Ovary (tissue), 9 donors: ENCODE results near the gene CSTPP1. TPM values are rescaled to one million over a fixed set of nuclear protein-coding genes. Genes with fewer than 3 reads are reported as not detected.

Experiments used
- DNase-seq, 5 donors: peaks; one replicate each; pipeline ENCODE4 v3.0.0-alpha.2; 2019 to 2020
- H3K27ac ChIP-seq, 2 donors: fragments of 200-600 bp; one replicate each; pipeline versions ENCODE4 v1.5.1 to v1.8.0; 2019 to 2022
- H3K27me3 ChIP-seq: fragments of 200-600 bp; one replicate; pipeline ENCODE4 v1.8.0; 2022
- H3K36me3 ChIP-seq: fragments of 200-600 bp; sonication (generic); one replicate; pipeline ENCODE4 v1.5.1; 2019
- H3K4me1 ChIP-seq: one replicate; pipeline ENCODE4 v1.8.1; 2013; ENCODE audit warnings: mild to moderate bottlenecking, moderate library complexity; ENCODE audit not compliant: insufficient read depth
- H3K4me3 ChIP-seq: fragments of 200-600 bp; sonication (generic); one replicate; pipeline ENCODE4 v1.5.1; 2017
- H3K9me3 ChIP-seq, 2 donors: fragments of 200-600 bp in 1 of 2; sonication (generic) in 1 of 2; one replicate each; pipeline versions ENCODE4 v1.5.1 to v1.8.1; 2013 to 2019; ENCODE audit warnings: mild to moderate bottlenecking in 1 of 2, moderate library complexity in 1 of 2
- EP300 ChIP-seq: sonication (generic); formaldehyde crosslinking; IDR thresholded peaks from one replicate; pipeline ENCODE4 v1.6.1; 2017; ENCODE audit warnings: antibody characterized with exemption
- POLR2A ChIP-seq: fragments of 450-650 bp; IDR thresholded peaks from one replicate; pipeline ENCODE4 v1.6.1; 2017; ENCODE audit warnings: antibody characterized with exemption, mild to moderate bottlenecking, moderate library complexity
- WGBS, 3 donors: extraction: QIAGEN DNeasy Blood & Tissue Kit in 1 of 3; methylation state at CpG; one replicate each; pipeline versions ENCODE4 v1.1.5 to v1.1.7; 2013 to 2017; 5-methylcytosine and 5-hydroxymethylcytosine counted together
- intact Hi-C, 4 donors: fragments of 100-400 bp; cut with DNase I; formaldehyde crosslinking; loops; one replicate each; pipeline versions ENCODE4 v1.11.0 to v1.15.1; 2022 to 2023
- polyA plus RNA-seq, 2 donors: library from polyadenylated mRNA; stranded (reverse); fragments of 200-250 nt in 1 of 2; fragments of 350-450 nt in 1 of 2; fragmentation: Illumina TruSeq in 1 of 2; extraction: RNeasy Lipid Tissue Mini Kit (QIAGEN cat#74804) in 1 of 2; gene quantifications; one replicate each; pipeline ENCODE4 v1.2.3, GENCODE V29; 2013 to 2014
- total RNA-seq, 7 donors: library from RNA; depleted of rRNA in 2 of 7; stranded (reverse); fragments of >200 nt in 2 of 7; fragmentation: NEBNext Ultra II Directional in 3 of 7; extraction: Animal tissue kit (Norgen Biotek cat#: 25700) in 3 of 7; gene quantifications; one replicate each; pipeline versions ENCODE4 v1.1.0 to v1.2.4, GENCODE V29; 2016 to 2023
- TF ChIP-seq, protein P1 (sequence below), 3 donors: fragments of 450-650 bp in 2 of 3; fragments of 200-600 bp in 1 of 3; IDR thresholded peaks; one replicate each; pipeline versions ENCODE4 v1.5.1 to v1.8.0; 2016 to 2022; ENCODE audit warnings: antibody characterized with exemption in 3 of 3, mild to moderate bottlenecking in 1 of 3
- donor health status: DM: no; HTN: no; CAD: no; lungs with moderate emphysema.
- donor health status: DM: no; HTN: no; CAD: no.
- donor health status: Bipolar disorder and iron deficiency.
- donor health status: DM: yes; HTN: yes; CAD: no.
- donor health status: DM: no; HTN: no; CAD: no.
- donor health status: DM: yes; HTN: yes; CAD: no.

Gene CSTPP1
- total and polyA plus RNA-seq, 9 donors = 20.3 to 42.6 (median 25.6) TPM

- Histone ChIP-seq H3K36me3 (no peaks in the 10 kb centered on the region), H3K27ac (no peak overlapping the region), H3K27me3 (no peaks in the 10 kb centered on the region), H3K4me3 (no peak overlapping the region), H3K9me3 (no peaks in the 10 kb centered on the region), H3K4me1 (no peaks in the 10 kb centered on the region)
- DNase-seq = no peak
- intact Hi-C loops = no loop called here
- TF ChIP-seq, protein P1, sequence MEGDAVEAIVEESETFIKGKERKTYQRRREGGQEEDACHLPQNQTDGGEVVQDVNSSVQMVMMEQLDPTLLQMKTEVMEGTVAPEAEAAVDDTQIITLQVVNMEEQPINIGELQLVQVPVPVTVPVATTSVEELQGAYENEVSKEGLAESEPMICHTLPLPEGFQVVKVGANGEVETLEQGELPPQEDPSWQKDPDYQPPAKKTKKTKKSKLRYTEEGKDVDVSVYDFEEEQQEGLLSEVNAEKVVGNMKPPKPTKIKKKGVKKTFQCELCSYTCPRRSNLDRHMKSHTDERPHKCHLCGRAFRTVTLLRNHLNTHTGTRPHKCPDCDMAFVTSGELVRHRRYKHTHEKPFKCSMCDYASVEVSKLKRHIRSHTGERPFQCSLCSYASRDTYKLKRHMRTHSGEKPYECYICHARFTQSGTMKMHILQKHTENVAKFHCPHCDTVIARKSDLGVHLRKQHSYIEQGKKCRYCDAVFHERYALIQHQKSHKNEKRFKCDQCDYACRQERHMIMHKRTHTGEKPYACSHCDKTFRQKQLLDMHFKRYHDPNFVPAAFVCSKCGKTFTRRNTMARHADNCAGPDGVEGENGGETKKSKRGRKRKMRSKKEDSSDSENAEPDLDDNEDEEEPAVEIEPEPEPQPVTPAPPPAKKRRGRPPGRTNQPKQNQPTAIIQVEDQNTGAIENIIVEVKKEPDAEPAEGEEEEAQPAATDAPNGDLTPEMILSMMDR (IDR thresholded peaks at IDR 0.05) = no peak
- TF ChIP-seq POLR2A = no peak
- TF ChIP-seq EP300 = no peak
These were observed 97.5 kb downstream of the CSTPP1 start for GRCh38 chr11:47034091-47034490.

DNA sequence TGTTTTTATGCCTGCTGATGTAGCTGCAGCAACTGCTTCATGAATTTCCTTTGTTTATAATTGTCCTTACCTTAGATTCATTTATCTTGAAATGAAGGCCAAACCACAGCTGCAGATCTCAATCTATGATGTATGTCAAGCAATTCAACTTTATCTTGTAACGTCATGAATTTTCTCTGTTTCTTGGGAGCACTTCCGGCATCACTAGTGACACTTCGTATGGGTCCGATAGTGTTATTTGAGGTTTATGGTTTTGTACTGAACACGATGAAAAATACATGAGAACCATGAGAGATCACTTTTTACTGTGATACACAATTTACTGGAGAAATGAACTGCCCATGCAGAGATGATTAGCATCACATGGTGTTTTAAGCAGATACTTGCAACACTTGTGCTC, 98.5 kb downstream of the CSTPP1 start:
- Histone ChIP-seq H3K4me1 (no peaks in the 10 kb centered on the region), H3K9me3 (no peaks in the 10 kb centered on the region), H3K27ac (no peak overlapping the region), H3K27me3 (no peaks in the 10 kb centered on the region), H3K4me3 (no peak overlapping the region), H3K36me3 (no peaks in the 10 kb centered on the region)
- WGBS, 3 donors = 95 to 97% (median 97%) methylated on average over 5 of the region's 5 CpGs
- no peak for TF ChIP-seq EP300
- intact Hi-C loops = no loop called here
- no peak for DNase-seq

GRCh38 chr11:47044119-47044518, 107.6 kb downstream of the CSTPP1 start:
- Histone ChIP-seq H3K27ac (no peak overlapping the region), H3K4me3 (no peak overlapping the region), H3K27me3 (no peaks in the 10 kb centered on the region), H3K9me3 (no peaks in the 10 kb centered on the region), H3K4me1 (no peaks in the 10 kb centered on the region), H3K36me3 (no peaks in the 10 kb centered on the region)
- TF ChIP-seq, protein P1 (IDR thresholded peaks at IDR 0.05) = no peak
- TF ChIP-seq POLR2A = no peak
- no peak for TF ChIP-seq EP300
- intact Hi-C loops = no loop called here
- WGBS, 3 donors = 93 to 98% (median 95%) methylated on average over 6 of the region's 6 CpGs
- DNase-seq = no peak

- no peak for TF ChIP-seq POLR2A
- no peak for TF ChIP-seq EP300
- TF ChIP-seq, protein P1 (IDR thresholded peaks at IDR 0.05) = no peak
- Histone ChIP-seq H3K27me3 (no peaks in the 10 kb centered on the region), H3K9me3 (no peaks in the 10 kb centered on the region), H3K27ac (no peak overlapping the region), H3K4me3 (no peak overlapping the region), H3K4me1 (no peaks in the 10 kb centered on the region), H3K36me3 (no peaks in the 10 kb centered on the region)
- intact Hi-C loops = no loop called here
- no peak for DNase-seq
- 98 to 100% (median 100%) methylated on average over 1 of the region's 1 CpG for WGBS, 3 donors
These were observed 111.4 kb downstream of the CSTPP1 start for GRCh38 chr11:47047972-47048371.

DNA sequence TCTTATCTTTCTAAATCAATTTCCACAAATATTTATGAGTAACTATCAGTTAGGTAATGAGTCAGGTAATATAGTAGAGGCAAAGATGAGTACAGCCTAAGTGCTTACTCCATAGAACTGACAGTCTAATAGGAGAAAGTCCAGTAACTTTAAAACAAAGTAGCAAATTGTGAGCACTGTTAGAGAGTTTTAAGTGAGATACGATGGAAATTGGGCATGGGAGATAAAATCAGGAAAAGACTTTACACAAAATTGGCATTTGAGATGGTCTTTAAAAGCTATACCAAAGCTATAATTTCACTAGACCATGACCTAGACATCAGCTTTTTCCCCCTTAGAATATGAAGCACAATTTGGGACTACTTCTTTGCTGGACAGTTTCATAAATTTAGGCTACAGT, 113.7 kb downstream of the CSTPP1 start:
- 97 to 98% (median 98%) methylated on average over 1 of the region's 1 CpG for WGBS, 3 donors
- DNase-seq = no peak
- TF ChIP-seq POLR2A (no peak), EP300 (no peak)
- TF ChIP-seq, protein P1 (IDR thresholded peaks at IDR 0.05) = no peak
- H3K4me3 ChIP-seq = no peak overlapping the region
- no peak overlapping the region for H3K27ac ChIP-seq
- no peaks in the 10 kb centered on the region for H3K36me3 ChIP-seq
- no peaks in the 10 kb centered on the region for H3K9me3 ChIP-seq
- intact Hi-C loops = no loop called here
- no peaks in the 10 kb centered on the region for H3K27me3 ChIP-seq
- no peaks in the 10 kb centered on the region for H3K4me1 ChIP-seq
